HEK293 (cell line): ENCODE data around the gene CA10.

Experiments used
- CTCF ChIA-PET: fragments of 350-600 bp; formaldehyde crosslinking; extraction: SDS; loops from one replicate; lab custom pipeline; 2021; ENCODE audit warnings: antibody characterized with exemption; lab: Yijun Ruan, JAX
- POLR2A ChIA-PET: fragments of 300-600 bp; formaldehyde crosslinking; extraction: SDS; loops from one replicate; lab custom pipeline; 2020; ENCODE audit warnings: antibody characterized with exemption, inconsistent platforms; lab: Yijun Ruan, JAX
- H3K27ac ChIP-seq: fragments of 200-500 bp; sonication (Bioruptor generic); 2 replicates; pipeline ENCODE4 v1.5.1; 2014; ENCODE audit warnings: low read depth, low read length, control low read depth, inconsistent platforms; ENCODE audit errors: extremely low read depth
- H3K36me3 ChIP-seq, 2 experiments: fragments of 200-500 bp in 1 of 2; sonication (Bioruptor generic) in 1 of 2; 1 replicate in 1 of 2; 2 replicates in 1 of 2; pipeline ENCODE4 v1.5.1; 2014 to 2017; ENCODE audit warnings: inconsistent platforms in 2 of 2, low read length in 2 of 2; ENCODE audit not compliant: control insufficient read depth in 2 of 2, insufficient read depth in 1 of 2
- H3K4me1 ChIP-seq: fragments of 200-500 bp; sonication (Bioruptor generic); 2 replicates; pipeline ENCODE4 v1.5.1; 2014; ENCODE audit warnings: mild to moderate bottlenecking, low read length, inconsistent platforms; ENCODE audit not compliant: control insufficient read depth, insufficient read depth
- H3K4me3 ChIP-seq: 2 replicates; pipeline ENCODE4 v1.5.1; 2011; ENCODE audit warnings: low read depth, mild to moderate bottlenecking, control low read depth, low read length, moderate library complexity
- H3K9me3 ChIP-seq: fragments of 200-500 bp; sonication (Bioruptor generic); 2 replicates; pipeline ENCODE4 v1.5.1; 2014; ENCODE audit warnings: low read depth, low read length, inconsistent platforms; ENCODE audit not compliant: control insufficient read depth, insufficient read depth
- FEZF1 ChIP-seq: fragments of 450-650 bp; formaldehyde crosslinking; IDR thresholded peaks from 2 replicates; pipeline ENCODE4 v1.5.1; 2016; ENCODE audit warnings: missing biosample characterization, missing genetic modification characterization
- GFI1B ChIP-seq: fragments of 450-650 bp; formaldehyde crosslinking; IDR thresholded peaks from 2 replicates; pipeline ENCODE4 v1.5.1; 2016; ENCODE audit warnings: missing biosample characterization, missing genetic modification characterization
- TCF7L2 ChIP-seq: IDR thresholded peaks from 2 replicates; pipeline ENCODE4 v1.6.1; 2011; ENCODE audit warnings: low read depth, mild to moderate bottlenecking, inconsistent platforms, low read length, moderate library complexity, borderline replicate concordance
- ZBTB21 ChIP-seq: fragments of 450-650 bp; formaldehyde crosslinking; IDR thresholded peaks from 2 replicates; pipeline ENCODE4 v1.5.1; 2017; ENCODE audit warnings: missing biosample characterization, missing genetic modification characterization
- ZIC2 ChIP-seq: fragments of 450-650 bp; formaldehyde crosslinking; IDR thresholded peaks from 2 replicates; pipeline ENCODE4 v1.5.1; 2016; ENCODE audit warnings: missing biosample characterization, missing genetic modification characterization
- ZNF175 ChIP-seq: fragments of 450-650 bp; formaldehyde crosslinking; IDR thresholded peaks from 2 replicates; pipeline ENCODE4 v1.5.1; 2016; ENCODE audit warnings: missing biosample characterization, missing genetic modification characterization
- ZNF366 ChIP-seq: fragments of 450-650 bp; formaldehyde crosslinking; conservative IDR thresholded peaks from 2 replicates; pipeline ENCODE4 v1.5.1; 2016; ENCODE audit warnings: missing biosample characterization, missing genetic modification characterization
- ZNF596 ChIP-seq: fragments of 450-650 bp; IDR thresholded peaks from 2 replicates; pipeline ENCODE4 v1.5.0; 2018; ENCODE audit warnings: missing biosample characterization, mild to moderate bottlenecking, missing genetic modification characterization, moderate library complexity
- ZNF600 ChIP-seq: fragments of 450-650 bp; formaldehyde crosslinking; IDR thresholded peaks from 2 replicates; pipeline ENCODE4 v1.5.1; 2016; ENCODE audit warnings: missing biosample characterization, missing genetic modification characterization
- ZNF677 ChIP-seq: fragments of 450-650 bp; IDR thresholded peaks from 2 replicates; pipeline ENCODE4 v1.5.0; 2018; ENCODE audit warnings: missing biosample characterization, mild to moderate bottlenecking, missing genetic modification characterization, moderate library complexity
- ZNF768 ChIP-seq: fragments of 450-650 bp; formaldehyde crosslinking; IDR thresholded peaks from 2 replicates; pipeline ENCODE4 v1.5.1; 2018; ENCODE audit warnings: missing biosample characterization, mild to moderate bottlenecking, missing genetic modification characterization
- ZNF830 ChIP-seq: fragments of 450-650 bp; IDR thresholded peaks from 2 replicates; pipeline ENCODE4 v1.5.0; 2018; ENCODE audit warnings: missing biosample characterization, missing genetic modification characterization, low read depth, mild to moderate bottlenecking, moderate library complexity
- ZNF837 ChIP-seq: fragments of 450-650 bp; formaldehyde crosslinking; IDR thresholded peaks from 2 replicates; pipeline ENCODE4 v1.5.1; 2016; ENCODE audit warnings: missing biosample characterization, missing genetic modification characterization
- TF ChIP-seq, protein P1 (sequence below): fragments of 450-650 bp; formaldehyde crosslinking; conservative IDR thresholded peaks from 2 replicates; pipeline ENCODE4 v1.5.1; 2016; ENCODE audit warnings: low read depth, missing biosample characterization, missing genetic modification characterization
- TF ChIP-seq, protein P2 (sequence below): fragments of 450-650 bp; formaldehyde crosslinking; IDR thresholded peaks from 2 replicates; pipeline ENCODE4 v1.5.1; 2017; ENCODE audit warnings: missing biosample characterization, missing genetic modification characterization

The CA10 gene

DNA sequence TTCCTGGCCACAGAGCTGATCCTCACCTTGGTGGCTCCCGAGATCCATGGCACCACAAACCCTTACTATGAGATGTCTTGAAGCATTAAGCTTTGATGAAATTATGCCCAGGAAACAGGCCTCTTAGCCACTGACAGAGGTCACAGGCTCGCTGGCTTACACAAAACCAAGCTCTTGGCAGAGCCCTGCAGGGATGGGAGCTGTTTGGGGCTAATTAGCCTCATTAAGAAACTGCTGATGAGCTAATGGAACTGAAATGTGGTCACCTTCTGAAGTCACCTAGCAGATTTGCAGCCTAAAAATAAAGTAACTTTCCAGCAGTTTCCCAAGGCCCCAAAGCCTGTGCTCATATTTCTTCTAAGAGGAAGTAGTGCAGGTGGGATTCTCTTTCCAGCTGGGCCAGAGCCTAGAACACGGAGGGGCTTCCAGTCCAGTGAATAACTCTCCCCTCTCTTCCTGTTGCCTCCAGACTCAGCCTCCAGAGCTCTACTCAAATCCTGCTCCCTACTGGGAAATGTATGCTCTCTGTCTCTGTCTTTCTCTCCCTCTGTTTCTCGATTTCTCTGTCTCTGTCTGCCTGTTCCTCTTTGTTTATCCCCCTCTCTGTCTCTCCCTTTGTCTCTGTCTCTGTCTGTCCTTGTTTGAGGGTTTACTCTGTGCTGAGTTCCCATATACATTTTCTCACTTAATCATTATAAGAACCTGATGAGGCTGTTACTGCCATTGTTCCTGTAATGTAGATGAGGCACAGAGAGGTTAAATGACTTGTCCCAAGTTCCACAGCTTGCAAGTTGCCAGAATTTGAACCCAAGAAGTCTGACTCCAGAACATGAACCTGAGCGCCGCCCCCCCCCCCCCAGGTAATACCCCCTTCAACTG is 338.9 kb downstream of the CA10 start (continued):
- TF ChIP-seq, protein P1, sequence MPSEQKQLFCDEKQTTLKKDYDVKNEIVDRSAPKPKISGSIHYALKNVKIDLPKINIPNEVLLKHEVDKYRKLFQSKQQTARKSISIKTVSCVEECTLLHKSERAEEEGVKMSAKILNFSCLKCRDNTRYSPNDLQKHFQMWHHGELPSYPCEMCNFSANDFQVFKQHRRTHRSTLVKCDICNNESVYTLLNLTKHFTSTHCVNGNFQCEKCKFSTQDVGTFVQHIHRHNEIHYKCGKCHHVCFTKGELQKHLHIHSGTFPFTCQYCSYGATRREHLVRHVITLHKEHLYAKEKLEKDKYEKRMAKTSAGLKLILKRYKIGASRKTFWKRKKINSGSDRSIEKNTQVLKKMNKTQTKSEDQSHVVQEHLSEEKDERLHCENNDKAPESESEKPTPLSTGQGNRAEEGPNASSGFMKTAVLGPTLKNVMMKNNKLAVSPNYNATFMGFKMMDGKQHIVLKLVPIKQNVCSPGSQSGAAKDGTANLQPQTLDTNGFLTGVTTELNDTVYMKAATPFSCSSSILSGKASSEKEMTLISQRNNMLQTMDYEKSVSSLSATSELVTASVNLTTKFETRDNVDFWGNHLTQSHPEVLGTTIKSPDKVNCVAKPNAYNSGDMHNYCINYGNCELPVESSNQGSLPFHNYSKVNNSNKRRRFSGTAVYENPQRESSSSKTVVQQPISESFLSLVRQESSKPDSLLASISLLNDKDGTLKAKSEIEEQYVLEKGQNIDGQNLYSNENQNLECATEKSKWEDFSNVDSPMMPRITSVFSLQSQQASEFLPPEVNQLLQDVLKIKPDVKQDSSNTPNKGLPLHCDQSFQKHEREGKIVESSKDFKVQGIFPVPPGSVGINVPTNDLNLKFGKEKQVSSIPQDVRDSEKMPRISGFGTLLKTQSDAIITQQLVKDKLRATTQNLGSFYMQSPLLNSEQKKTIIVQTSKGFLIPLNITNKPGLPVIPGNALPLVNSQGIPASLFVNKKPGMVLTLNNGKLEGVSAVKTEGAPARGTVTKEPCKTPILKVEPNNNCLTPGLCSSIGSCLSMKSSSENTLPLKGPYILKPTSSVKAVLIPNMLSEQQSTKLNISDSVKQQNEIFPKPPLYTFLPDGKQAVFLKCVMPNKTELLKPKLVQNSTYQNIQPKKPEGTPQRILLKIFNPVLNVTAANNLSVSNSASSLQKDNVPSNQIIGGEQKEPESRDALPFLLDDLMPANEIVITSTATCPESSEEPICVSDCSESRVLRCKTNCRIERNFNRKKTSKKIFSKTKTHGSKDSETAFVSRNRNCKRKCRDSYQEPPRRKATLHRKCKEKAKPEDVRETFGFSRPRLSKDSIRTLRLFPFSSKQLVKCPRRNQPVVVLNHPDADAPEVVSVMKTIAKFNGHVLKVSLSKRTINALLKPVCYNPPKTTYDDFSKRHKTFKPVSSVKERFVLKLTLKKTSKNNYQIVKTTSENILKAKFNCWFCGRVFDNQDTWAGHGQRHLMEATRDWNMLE (tag by site-specific recombination), result no peak
- no peak for TF ChIP-seq ZNF677
- TF ChIP-seq ZNF366 (tag by site-specific recombination), result no peak
- no peak for TF ChIP-seq TCF7L2
- no peak for TF ChIP-seq ZBTB21 (tag by site-specific recombination)
- TF ChIP-seq GFI1B, result no peak
- TF ChIP-seq ZNF596 (tag by site-specific recombination), result no peak
- no peak for TF ChIP-seq ZIC2 (tag by site-specific recombination)
- TF ChIP-seq ZNF175, result no peak
- TF ChIP-seq ZNF830, result no peak
- TF ChIP-seq ZNF837 (tag by site-specific recombination), result no peak
- TF ChIP-seq, all 188 proteins: peak for 0

DNA sequence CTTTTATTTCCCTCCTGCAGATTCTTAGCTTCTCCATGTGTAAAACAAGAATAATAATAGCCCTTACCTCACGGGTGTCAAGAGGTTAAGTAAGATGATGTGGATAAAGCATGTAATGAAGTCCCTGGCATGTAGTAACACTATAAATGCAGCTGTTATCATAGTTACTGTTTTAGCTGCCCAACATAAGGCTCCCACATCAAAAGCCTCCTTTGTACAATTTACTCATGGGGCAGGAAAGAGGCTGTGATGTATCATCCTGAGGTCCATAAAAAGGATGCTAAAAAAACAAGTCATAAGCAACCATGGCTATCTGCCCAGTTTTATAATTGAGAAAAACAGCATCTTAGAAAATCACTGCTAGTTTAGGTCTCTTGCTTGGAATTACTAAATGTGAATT is 339.7 kb downstream of the CA10 start:
- Histone ChIP-seq H3K4me1 (peaks cover 5% of the 10 kb centered on the region), H3K4me3 (no peak overlapping the region), H3K36me3 (no peaks in the 10 kb centered on the region), H3K9me3 (no peaks in the 10 kb centered on the region), H3K27ac (no peak overlapping the region)
- TF ChIP-seq FEZF1 (tag by site-specific recombination), result peak; percentile 33; the same call in 1 of the 2 replicates
- TF ChIP-seq, protein P2, sequence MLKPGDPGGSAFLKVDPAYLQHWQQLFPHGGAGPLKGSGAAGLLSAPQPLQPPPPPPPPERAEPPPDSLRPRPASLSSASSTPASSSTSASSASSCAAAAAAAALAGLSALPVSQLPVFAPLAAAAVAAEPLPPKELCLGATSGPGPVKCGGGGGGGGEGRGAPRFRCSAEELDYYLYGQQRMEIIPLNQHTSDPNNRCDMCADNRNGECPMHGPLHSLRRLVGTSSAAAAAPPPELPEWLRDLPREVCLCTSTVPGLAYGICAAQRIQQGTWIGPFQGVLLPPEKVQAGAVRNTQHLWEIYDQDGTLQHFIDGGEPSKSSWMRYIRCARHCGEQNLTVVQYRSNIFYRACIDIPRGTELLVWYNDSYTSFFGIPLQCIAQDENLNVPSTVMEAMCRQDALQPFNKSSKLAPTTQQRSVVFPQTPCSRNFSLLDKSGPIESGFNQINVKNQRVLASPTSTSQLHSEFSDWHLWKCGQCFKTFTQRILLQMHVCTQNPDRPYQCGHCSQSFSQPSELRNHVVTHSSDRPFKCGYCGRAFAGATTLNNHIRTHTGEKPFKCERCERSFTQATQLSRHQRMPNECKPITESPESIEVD (tag by site-specific recombination), result no peak
- ChIA-PET CTCF (interaction anchor here (0.6 kb wide), 1 partner anchor 448 kb away, joined by 3 read pairs; no protein-coding TSS in a partner anchor), POLR2A (no interaction called here)

DNA sequence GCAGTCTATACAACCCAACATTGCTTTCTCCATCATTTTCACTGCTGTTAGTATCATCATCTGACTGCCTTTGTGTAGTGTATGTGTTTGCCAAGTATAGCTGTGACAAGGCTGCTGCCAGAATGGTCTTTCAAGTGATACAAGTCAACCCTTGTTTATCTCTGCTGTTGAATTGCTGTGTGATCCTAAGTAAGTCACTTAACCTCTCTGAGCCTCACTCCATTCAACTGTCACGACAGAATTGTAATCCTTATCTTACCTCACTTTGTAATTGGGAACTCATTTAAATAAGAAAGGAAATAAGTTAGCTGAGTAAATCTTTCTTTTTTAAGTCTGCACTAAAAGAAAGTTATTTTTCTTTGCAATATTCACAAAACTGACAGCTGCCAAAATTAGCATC is 340.6 kb downstream of the CA10 start:
- TF ChIP-seq ZNF600 (tag by site-specific recombination), result no peak
- peak; percentile 62; the same call in 1 of the 2 replicates for TF ChIP-seq ZNF768 (tag by site-specific recombination)
- no peak overlapping the region for H3K27ac ChIP-seq
- H3K36me3 ChIP-seq, result no peaks in the 10 kb centered on the region
- H3K4me3 ChIP-seq, result no peak overlapping the region
- no peaks in the 10 kb centered on the region for H3K9me3 ChIP-seq
- peaks cover 5% of the 10 kb centered on the region for H3K4me1 ChIP-seq
- ChIA-PET POLR2A (no interaction called here), CTCF (interaction anchor here (0.8 to 1.2 kb wide), 3 partner anchors 15 to 54 kb away, joined by 3 to 5 read pairs (median 4); no protein-coding TSS in a partner anchor)
